T1000 (cell line): Measurements from ENCODE around the gene DNAH14.
"Not testable (repeated sequence)": the region's sequence is repeated elsewhere in the genome, so short reads cannot be mapped to it uniquely, and the experiment has no call there.

Experiments used
- DNase-seq: peaks from one replicate; lab custom pipeline; 2025; ENCODE audit warnings: mixed read lengths; lab: John Stamatoyannopoulos, UW

The DNAH14 gene

GRCh38 chr1:225257081-225257480 is 327.6 kb downstream of the DNAH14 start:
- no peak for DNase-seq

- DNase-seq: no peak
Measured at GRCh38 chr1:225258811-225259210, 329.3 kb downstream of the DNAH14 start.

GRCh38 chr1:225259542-225259941 is 330.1 kb downstream of the DNAH14 start:
- no peak for DNase-seq

GRCh38 chr1:225260319-225260718 is 330.8 kb downstream of the DNAH14 start:
- no peak for DNase-seq

- DNase-seq: no peak
Measured at GRCh38 chr1:225277445-225277844, 348.0 kb downstream of the DNAH14 start.

GRCh38 chr1:225280563-225280962 is 351.1 kb downstream of the DNAH14 start:
- no peak for DNase-seq

- no peak for DNase-seq
Measured at GRCh38 chr1:225290244-225290643, 360.8 kb downstream of the DNAH14 start.

GRCh38 chr1:225299624-225300023 is 370.1 kb downstream of the DNAH14 start:
- DNase-seq: no peak

GRCh38 chr1:225300381-225300780 is 370.9 kb downstream of the DNAH14 start:
- DNase-seq: no peak

GRCh38 chr1:225304996-225305395 is 375.5 kb downstream of the DNAH14 start:
- DNase-seq: no peak

GRCh38 chr1:225310544-225310943 is 381.1 kb downstream of the DNAH14 start:
- not testable (repeated sequence) for DNase-seq

GRCh38 chr1:225318706-225319575 is 389.5 kb downstream of the DNAH14 start:
- DNase-seq: no peak

GRCh38 chr1:225319871-225320270 is 390.4 kb downstream of the DNAH14 start:
- no peak for DNase-seq

- DNase-seq: no peak
Measured at GRCh38 chr1:225321784-225322183, 392.3 kb downstream of the DNAH14 start.

- DNase-seq: no peak
Measured at GRCh38 chr1:225329041-225329440, 399.6 kb downstream of the DNAH14 start.

GRCh38 chr1:225329996-225330395 is 400.5 kb downstream of the DNAH14 start:
- not testable (repeated sequence) for DNase-seq

GRCh38 chr1:225332686-225333085 is 403.2 kb downstream of the DNAH14 start:
- no peak for DNase-seq

- DNase-seq: not testable (repeated sequence)
Measured at GRCh38 chr1:225335098-225335778, 405.8 kb downstream of the DNAH14 start.

- DNase-seq: no peak
Measured at GRCh38 chr1:225338545-225338944, 409.1 kb downstream of the DNAH14 start.

GRCh38 chr1:225341642-225342041 is 412.2 kb downstream of the DNAH14 start:
- DNase-seq: no peak

- no peak for DNase-seq
Measured at GRCh38 chr1:225342695-225343094, 413.2 kb downstream of the DNAH14 start.

- no peak for DNase-seq
Measured at GRCh38 chr1:225343618-225344017, 414.1 kb downstream of the DNAH14 start.

- peak; percentile 31 for DNase-seq
Measured at GRCh38 chr1:225347123-225347683, 417.7 kb downstream of the DNAH14 start.
